SIG-M5 (cell line): ENCODE measurements around the gene ADARB2.

Experiments
- DNase-seq: peaks from one replicate; lab custom pipeline; 2025; lab: John Stamatoyannopoulos, UW

Gene ADARB2

DNA sequence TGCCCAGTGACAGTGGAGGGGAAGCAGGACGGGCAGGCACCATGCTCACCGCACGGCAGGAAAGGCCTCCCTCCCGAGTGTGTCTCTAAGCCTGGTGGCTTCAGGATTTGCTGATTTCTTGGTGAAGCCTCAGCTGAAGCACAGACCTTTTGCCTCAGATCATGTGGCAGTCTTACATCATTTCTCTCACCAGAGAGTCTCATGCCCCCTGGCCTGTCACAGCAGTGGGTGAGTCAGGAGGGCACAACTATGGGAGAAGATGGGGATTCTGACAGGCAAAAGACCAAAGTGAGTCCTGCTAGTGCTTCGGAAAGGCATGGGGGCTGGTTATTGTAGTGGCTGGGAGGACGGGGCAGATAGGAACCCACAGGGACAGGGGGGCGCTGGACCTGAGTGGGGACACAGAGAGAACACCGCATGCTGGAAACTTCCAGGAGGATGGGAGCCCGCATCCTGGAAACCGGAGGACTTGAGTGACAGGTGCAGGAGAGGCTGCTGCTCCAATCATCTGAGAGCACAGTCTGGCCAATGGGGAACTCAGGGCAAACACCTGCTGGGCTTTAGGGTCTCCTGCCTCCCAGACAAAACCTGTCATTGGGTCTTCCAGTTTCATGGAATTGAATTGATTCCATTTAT is 166.8 kb downstream of the ADARB2 start:
- DNase-seq: no peak

DNA sequence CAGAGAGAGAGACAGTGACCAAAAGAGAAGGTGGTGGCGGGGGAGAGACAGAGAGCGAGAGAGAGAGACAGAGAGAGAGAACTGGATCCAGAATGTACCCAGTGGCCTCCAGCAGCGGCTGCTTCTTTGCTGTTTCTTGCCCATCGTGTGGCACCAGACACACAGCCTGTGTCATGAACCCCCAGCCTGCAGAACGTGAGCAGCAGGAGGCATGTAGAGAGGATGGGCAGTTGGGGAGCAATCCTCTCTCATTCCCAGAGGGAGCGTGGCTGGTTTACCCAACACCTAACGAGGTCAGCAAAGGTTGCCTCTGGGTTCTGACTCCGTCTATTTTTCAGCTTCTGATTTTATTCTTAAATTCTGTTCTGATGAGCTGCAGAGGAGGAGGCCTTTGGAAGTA is 168.1 kb downstream of the ADARB2 start:
- DNase-seq: no peak

DNA sequence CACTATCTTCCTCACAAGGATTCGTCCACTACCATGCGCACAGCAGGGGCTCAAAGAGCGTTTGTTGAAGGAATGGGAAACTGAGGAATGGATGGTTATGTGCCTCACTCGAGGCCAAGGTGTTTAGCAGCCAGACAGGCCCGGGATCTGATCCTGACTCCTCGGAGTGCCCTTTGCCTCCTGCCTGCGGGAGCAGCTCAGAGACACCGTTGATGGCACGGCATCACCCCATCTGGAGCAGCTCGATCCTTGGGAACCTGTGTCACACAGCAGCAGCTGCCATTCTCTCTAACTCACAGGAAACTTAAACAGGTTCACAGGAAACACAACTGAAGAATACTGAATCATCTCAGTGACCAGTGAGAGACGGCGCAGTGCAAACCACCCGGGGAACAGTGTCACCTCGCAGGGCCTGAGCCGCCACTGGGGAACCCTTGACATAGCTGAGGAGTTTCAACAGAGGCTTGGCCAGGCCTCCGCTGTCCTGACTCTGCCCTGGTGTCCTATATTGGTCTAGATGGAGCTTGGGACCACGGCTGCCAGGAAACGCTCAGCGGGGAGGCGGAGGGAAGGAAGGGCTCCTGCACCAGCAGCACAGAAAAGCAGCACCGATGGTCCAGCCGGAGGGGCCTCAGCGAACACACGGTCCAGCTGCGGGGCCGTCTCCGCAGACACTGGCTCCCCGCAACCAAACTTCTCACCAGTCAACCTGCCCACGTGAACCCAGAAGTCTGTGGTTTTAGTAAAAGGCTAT is 169.4 kb downstream of the ADARB2 start:
- DNase-seq: no peak

GRCh38 chr10:1567152-1567551 is 170.2 kb downstream of the ADARB2 start:
- no peak for DNase-seq

GRCh38 chr10:1564791-1565190 is 172.5 kb downstream of the ADARB2 start:
- no peak for DNase-seq

GRCh38 chr10:1563028-1563427 is 174.3 kb downstream of the ADARB2 start:
- no peak for DNase-seq

- no peak for DNase-seq
Measured at GRCh38 chr10:1561731-1562337, 175.5 kb downstream of the ADARB2 start.

DNA sequence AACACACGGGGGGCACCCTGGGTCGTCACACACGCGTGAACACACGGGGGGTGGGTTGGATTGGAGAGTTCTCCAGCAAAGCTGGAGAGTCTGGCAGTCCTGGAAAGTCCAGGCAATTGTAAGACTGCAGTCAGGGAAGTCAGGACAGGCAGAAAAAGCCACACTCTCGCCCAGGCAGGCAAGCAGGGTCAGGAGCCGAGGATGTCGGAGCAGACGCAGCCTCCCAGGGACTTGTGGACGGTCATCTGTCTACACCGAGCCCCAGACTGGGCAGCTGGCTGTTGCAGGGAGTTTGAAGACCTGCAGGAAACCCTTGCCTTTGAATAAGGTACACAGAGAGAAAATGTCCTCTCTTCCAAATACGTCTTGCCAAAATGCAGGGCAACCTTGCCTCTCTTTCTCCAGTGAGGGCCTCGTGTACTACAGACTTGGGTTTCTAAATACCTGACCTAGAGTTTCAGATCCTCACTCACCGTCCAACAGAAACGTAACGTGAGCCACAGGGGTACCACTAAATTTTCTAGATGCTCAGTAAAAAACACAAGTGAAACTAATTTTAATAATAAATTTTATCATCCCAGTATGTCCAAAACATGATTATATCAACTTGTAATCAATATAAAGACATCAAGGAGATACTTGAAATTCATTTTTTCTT is 176.7 kb downstream of the ADARB2 start:
- no peak for DNase-seq

DNA sequence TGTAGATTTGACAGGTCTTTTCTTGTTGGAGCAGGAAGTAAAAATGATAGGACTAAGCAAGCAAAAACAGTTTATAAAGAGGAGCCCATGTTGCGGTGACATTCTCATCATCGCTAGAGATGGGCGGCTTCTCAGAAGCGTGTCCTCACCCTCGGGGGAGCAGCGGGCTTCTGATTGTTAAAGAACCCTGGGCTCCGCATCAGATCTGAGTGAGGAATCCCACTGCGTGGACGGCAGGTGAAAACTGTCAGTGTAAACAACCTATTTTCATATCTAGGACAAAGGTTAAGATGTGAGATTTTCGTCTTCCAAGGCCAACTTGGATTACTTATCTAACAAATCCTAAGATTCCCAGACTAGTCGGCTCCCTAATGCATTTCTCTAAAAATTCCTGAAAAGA is 177.6 kb downstream of the ADARB2 start:
- DNase-seq: no peak

DNA sequence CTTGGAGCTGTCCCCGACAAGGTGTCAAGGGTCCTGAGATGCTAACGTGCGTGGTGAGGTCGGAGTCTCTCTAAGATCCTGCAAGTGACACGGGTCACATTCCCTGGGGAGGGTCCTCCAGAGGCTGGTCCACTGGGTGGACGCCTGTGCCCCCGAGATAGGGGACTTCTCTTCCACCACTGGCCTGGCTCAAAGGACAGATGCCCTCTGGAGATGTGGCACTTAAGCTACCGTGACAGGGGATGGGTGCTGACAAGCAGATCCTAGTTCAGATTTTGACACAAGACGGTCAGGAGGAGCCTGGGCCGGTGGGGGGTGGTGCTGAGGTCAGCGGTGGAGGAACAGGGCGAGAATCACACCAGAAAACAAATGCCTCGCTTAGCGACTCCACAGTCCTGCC is 178.0 kb downstream of the ADARB2 start:
- DNase-seq: no peak

DNA sequence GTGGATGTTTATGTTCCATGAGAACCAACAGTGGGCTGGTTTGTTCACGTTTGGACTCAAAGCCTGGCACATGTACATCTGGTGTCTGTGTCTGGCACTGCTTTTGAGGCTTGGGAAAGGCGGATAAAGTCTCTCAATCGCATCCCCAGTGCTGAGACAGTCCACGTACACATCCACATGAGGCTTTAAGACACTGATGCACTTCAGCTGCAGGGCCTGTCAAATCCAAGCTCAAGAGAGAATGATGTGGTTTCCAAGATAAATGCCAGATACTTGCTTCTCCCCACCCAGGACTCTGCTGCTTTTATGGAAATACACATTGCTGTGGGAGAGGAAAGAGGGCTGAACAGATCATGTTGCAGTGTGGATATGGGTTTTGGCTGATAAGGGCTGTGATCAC is 178.4 kb downstream of the ADARB2 start:
- no peak for DNase-seq

GRCh38 chr10:1557081-1557480 is 180.2 kb downstream of the ADARB2 start:
- DNase-seq: no peak

- no peak for DNase-seq
Measured at GRCh38 chr10:1556496-1556895, 180.8 kb downstream of the ADARB2 start.

DNA sequence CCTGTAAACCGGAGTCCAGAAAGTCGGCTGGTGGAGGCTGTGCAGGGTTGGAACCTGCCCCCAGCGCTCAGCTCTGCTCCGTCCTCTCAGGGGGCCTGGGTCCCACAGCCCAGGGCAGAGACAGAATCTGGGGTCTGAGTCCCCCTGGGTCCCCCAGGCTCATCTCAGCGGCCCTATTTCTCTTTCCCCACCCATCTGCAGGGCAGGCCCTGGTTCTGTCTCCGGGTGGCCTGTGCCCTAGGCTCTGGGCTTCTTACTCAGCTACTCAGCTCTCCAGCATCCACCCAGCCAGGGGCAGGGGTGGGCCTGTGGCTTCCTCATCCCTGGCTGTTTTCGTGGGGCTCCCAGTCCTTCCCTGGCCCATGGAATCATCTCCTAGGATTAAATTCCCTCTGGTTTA is 183.4 kb downstream of the ADARB2 start:
- DNase-seq: no peak

DNA sequence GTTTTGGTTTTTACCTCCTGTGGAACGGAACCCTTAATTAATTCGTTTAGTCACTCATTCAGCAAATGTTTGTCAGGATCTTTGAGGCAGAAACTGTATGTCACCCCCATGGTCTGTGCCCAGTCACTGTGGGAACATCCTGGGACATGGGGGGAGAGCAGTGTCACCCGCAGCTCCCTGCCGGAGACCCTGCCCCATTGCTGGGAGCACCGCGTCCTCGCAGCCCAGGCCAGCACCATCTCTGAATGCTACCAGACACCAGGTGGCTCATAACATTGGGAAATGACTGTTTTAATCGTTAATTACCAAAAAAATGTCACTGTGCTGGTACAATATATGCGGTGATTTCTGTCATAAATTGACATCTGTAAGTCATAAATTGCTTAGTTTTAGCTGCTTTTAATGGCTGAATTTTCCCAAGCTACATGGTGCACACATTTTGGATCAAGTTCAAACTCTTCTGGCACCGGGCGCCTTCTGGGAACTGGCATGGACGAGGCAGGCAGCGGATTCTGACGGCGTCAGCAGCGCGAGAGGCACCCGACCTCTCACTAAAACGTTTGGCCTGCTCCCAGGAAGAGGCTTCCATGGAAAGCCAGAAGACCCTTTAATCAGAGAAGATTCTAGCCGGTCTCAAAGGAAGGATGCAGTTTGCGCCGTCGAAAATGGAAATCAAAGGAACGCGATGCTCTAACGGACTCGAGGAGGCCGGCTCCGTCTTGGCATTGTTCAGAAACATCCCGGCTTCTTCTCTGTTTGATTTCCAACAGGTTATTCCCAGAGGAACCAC is 184.2 kb downstream of the ADARB2 start:
- DNase-seq: no peak

DNA sequence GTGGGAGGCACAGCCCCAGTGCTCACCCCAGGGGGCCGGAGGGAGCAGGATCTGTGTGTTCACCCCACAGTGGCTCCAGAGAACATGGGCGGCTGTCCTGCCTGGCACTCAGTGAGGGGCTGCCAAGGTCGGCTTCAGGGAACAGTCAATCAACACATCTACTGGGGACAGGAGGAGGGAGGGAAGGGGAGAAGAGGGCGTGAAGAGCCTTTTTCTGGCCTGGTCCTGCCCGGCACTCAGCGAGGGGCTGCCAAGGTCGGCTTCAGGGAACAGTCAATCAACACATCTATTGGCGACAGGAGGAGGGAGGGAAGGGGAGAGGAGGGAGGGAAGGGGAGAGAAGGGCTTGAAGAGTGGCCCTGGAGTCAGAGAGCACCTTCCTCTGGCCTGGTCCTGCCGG is 184.9 kb downstream of the ADARB2 start:
- no peak for DNase-seq

- no peak for DNase-seq
Measured at GRCh38 chr10:1551636-1552338, 185.5 kb downstream of the ADARB2 start.

GRCh38 chr10:1550616-1551015 is 186.7 kb downstream of the ADARB2 start:
- DNase-seq: no peak

DNA sequence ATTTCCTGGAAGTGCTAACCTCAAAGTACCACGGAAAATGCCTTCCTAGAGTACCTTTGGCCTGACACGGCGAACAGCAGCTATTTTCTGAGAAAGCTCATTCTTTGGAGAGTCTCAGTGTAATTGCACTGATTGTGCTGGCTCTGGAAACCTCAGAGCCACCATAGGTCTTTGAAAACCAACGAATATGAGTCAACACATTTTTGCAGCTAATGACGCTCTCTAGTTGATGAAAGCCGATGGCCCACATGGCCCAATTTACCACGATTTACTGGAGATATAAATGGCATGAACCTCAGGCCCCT is 187.1 kb downstream of the ADARB2 start:
- DNase-seq: no peak

DNA sequence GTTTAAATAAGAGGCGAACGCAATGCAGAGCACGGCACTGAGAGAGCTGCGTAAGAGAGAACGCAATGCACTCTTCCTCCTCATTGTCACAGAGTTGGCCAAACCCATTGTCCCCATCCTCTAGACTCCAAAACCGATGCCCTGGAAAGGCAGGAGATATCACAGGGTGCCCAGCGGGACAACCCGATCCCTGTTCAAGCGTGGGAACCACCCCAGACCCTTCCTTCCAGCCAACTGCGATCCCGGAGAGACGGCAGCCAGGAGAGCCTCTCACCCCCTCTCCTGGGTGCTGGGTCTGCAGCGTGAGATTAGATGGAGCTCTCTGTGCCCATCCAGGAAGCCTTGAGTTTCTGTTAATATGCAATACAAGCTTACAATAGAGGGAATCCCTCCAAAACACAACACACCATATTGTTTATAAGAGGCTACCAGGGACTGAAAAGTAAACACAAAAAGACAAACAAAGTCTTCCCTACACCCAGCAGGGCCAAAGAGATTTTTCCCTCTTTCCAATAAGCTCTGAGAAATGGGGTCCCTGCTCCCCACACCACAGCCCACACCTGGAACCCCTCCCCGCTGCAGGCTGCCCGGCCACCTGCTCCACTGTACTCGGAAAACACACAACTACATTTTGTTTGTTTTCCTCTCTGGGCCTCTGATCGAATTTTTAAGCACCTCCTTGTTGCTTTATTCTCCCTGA is 187.6 kb downstream of the ADARB2 start:
- no peak for DNase-seq

- no peak for DNase-seq
Measured at GRCh38 chr10:1548596-1548995, 188.7 kb downstream of the ADARB2 start.
